Measurements from ENCODE around the gene PCK2.

Gene PCK2

DNA sequence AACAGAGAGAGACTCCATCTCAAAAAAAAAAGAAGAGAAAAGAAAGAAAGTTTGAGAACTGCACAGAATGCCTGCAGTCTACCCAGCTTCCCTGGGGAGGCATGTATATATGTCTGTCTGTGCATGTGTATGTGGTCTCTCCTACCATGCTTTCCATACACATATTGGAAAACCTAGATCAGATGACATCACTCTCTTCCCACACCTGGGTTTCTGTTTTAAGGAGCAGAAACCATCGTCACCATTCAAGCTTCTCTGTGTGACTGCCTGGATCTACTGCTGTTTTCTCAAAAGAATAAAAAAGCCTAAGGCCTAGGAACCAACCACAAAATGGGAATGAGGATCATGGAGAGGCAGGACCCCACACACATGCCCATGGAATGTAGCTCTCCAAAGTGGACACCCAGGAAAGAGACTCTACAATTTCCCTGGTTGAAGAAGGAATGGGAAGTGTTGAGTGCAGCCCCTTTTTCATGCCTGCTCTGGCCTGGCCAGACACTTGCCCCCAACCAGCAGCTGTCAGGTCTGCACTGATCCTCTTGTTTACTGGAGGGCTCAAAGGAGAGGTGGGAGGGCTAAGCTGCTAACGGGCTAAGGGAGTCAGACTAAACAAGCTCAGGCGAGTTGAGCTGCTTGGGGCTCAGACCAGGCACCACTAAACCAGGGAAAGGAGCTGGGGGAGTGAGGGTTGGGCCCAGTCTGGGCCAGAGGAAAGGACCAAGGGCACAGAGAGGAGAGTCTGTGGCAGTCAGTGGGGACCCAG, 7.7 kb upstream of the PCK2 start:
- Histone ChIP-seq H3K27ac (no peak overlapping the region), H3K4me1 (ENCODE audit: control insufficient read depth in 1 of 2, insufficient read depth in 1 of 2, low read depth in 1 of 2, low read length in 1 of 2) (peaks cover under 1 to 4% of the 10 kb centered on the region in 2 experiments), H3K27me3 (peaks cover 29% of the 10 kb centered on the region), H3K9me3 (no peaks in the 10 kb centered on the region), H3K36me3 (no peaks in the 10 kb centered on the region), H3K4me3 (ENCODE audit: low read depth in 1 of 2, low read length in 1 of 2) (no peak overlapping the region)
- TF ChIP-seq CTCF (IDR thresholded peaks at IDR 0.05) = no peak

DNA sequence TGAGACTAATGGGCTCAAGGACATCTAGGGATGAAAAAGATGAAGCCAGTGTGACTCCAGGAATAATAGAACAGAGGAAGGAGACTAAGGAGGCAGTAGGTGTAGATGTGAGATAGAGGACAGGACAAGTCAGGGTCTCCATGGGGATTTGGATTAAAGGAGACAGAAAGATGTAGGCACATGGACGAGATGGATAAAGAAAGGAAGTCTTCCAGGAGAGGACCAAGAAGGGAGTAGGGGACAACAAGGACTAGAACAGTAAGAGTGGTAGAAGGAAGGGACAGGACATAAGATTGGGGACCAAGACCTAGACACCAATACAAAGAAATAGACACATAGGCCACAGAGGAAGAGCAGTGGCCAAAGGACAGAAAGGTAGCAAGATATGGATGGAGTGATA, 7.1 kb upstream of the PCK2 start:
- no peaks in the 10 kb centered on the region for H3K9me3 ChIP-seq
- no peak overlapping the region for H3K27ac ChIP-seq
- no peaks in the 10 kb centered on the region for H3K36me3 ChIP-seq
- no peak for TF ChIP-seq CTCF (IDR thresholded peaks at IDR 0.05)
- peaks cover 22% of the 10 kb centered on the region for H3K27me3 ChIP-seq
- no peak overlapping the region for H3K4me3 ChIP-seq (ENCODE audit: low read depth in 1 of 2, low read length in 1 of 2)
- no peaks in the 10 kb centered on the region for H3K4me1 ChIP-seq (ENCODE audit: control insufficient read depth in 1 of 2, insufficient read depth in 1 of 2, low read depth in 1 of 2, low read length in 1 of 2)

DNA sequence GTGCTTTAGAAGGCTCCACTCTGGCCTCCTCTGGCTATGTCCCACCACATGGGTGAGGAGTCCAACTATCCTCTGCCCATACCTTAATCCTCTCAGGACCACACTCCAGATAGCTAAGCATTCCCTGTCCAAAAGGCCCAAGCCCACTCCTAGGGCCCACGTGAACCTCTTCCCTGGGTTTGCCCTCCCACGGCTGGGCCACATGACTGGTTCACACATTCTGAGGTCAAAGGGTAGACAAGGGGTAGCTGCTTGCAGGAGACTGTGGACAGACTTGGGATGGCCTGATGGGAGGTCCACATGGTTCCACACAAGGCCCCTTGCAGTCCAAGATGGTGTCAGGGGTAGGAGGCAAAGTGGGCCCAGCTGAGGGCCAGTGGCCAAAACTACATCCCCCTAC, 6.0 kb upstream of the PCK2 start:
- H3K27me3 ChIP-seq = peaks cover 13% of the 10 kb centered on the region
- H3K36me3 ChIP-seq = no peaks in the 10 kb centered on the region
- H3K27ac ChIP-seq = no peak overlapping the region
- no peaks in the 10 kb centered on the region for H3K4me1 ChIP-seq (ENCODE audit: control insufficient read depth in 1 of 2, insufficient read depth in 1 of 2, low read depth in 1 of 2, low read length in 1 of 2)
- no peak for TF ChIP-seq CTCF (IDR thresholded peaks at IDR 0.05)
- H3K4me3 ChIP-seq (ENCODE audit: low read depth in 1 of 2, low read length in 1 of 2) = no peak overlapping the region
- H3K9me3 ChIP-seq = no peaks in the 10 kb centered on the region

DNA sequence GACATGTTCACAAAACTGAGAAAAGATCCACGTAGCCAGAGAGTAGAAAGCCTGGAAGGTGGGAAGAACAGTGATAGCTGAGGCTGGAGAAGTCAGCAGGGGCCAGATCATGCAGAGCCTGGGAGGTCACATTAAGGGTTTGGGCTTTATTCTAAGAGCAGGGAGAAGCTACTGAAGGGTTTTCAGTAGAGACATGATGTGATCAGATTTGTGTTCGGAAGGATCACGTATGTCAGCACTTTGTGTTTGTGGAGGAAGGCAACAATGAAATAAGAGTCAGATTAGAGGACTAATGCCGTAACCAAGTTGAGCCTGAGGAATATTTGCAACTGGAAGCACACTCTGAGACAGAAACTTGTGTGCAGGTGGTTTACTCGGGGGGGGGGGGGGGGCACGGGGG, 4.2 kb upstream of the PCK2 start:
- peaks cover 10% of the 10 kb centered on the region for H3K27me3 ChIP-seq
- H3K36me3 ChIP-seq = no peaks in the 10 kb centered on the region
- no peaks in the 10 kb centered on the region for H3K9me3 ChIP-seq
- TF ChIP-seq CTCF (IDR thresholded peaks at IDR 0.05) = no peak
- H3K27ac ChIP-seq = no peak overlapping the region
- no peak overlapping the region for H3K4me3 ChIP-seq (ENCODE audit: low read depth in 1 of 2, low read length in 1 of 2)
- H3K4me1 ChIP-seq (ENCODE audit: control insufficient read depth in 1 of 2, insufficient read depth in 1 of 2, low read depth in 1 of 2, low read length in 1 of 2) = peaks cover 10 to 12% of the 10 kb centered on the region in 2 experiments

DNA sequence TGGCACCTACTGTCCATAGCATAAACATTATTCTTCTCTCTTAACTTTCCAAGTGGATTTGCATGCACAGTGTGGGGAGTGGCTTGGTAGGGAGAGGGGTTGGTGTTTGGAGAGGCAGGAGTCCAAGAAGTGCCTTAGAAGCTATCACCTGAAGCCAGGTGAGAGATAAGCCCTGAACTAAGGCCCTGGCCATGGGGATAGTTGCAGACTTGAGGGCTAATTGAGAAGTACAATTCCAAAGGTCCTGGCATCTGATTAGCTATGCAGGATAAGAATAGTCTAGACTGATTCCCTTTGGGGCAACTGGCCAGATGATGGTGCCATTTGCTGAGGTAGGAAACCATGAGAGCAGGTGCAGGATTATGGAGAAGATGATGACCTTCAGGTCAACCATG, 2.0 kb upstream of the PCK2 start:
- Histone ChIP-seq H3K27me3 (peaks cover 29% of the 10 kb centered on the region), H3K4me1 (ENCODE audit: control insufficient read depth in 1 of 2, insufficient read depth in 1 of 2, low read depth in 1 of 2, low read length in 1 of 2) (peaks cover 11 to 14% of the 10 kb centered on the region in 2 experiments), H3K27ac (no peak overlapping the region), H3K4me3 (ENCODE audit: low read depth in 1 of 2, low read length in 1 of 2) (no peak overlapping the region), H3K9me3 (no peaks in the 10 kb centered on the region), H3K36me3 (no peaks in the 10 kb centered on the region)
- no peak for TF ChIP-seq CTCF (IDR thresholded peaks at IDR 0.05)

Data from neutrophil (primary cell).